Activated T-cell treated with anti-CD3 and anti-CD28 coated beads for 48 hours (primary cell): ENCODE results near the gene LSM7.

ENCODE experiments used
- DNase-seq: peaks from one replicate; pipeline ENCODE4 v3.0.0-alpha.2; 2020; ENCODE audit warnings: low read depth

LSM7 gene

GRCh38 chr19:2278459-2279158, 49.8 kb downstream of the LSM7 start:
- no peak for DNase-seq

GRCh38 chr19:2277138-2277537, 51.2 kb downstream of the LSM7 start:
- DNase-seq = no peak

- DNase-seq = no peak
Measured at GRCh38 chr19:2276429-2276986, 51.9 kb downstream of the LSM7 start.

- DNase-seq = no peak
Measured at GRCh38 chr19:2275588-2276428, 52.6 kb downstream of the LSM7 start.

- no peak for DNase-seq
Measured at GRCh38 chr19:2274931-2275535, 53.4 kb downstream of the LSM7 start.

GRCh38 chr19:2274185-2274711, 54.1 kb downstream of the LSM7 start:
- DNase-seq = no peak

GRCh38 chr19:2273356-2274184, 54.8 kb downstream of the LSM7 start:
- peak; percentile 79 for DNase-seq
